Measurements from ENCODE around the gene SCUBE3. TPM values are rescaled to one million over a fixed set of nuclear protein-coding genes. Genes with fewer than 3 reads are reported as not detected.

Gene SCUBE3
- polyA plus RNA-seq, 1 donor from 2014 or later, result 7.3 TPM

DNA sequence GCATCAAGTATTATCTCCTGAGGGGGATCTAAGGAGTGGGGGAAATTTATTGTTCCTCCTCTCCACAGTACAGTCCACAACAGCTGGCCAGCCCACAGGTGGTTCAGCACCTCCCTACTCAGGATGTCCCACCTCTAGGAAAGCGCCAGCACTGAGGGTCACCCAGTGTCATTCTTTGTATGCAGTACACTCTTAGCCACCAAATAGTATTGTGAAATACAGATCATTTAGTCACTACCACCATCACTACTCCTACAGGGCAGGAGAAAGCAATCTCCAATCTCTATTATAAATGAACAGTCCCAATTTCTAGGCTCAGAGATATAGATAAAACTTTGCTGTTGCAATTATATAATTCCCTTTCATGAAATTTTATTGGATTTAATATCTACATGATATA, 39.5 kb downstream of the SCUBE3 start:
- H3K4me3 ChIP-seq (ENCODE audit: low read length), result no peak overlapping the region
- no peak overlapping the region for H3K9ac ChIP-seq (ENCODE audit: low read length)
- H3F3A ChIP-seq (ENCODE audit: insufficient read depth, low read length, poor library complexity, severe bottlenecking), result no peaks in the 10 kb centered on the region
- no peaks in the 10 kb centered on the region for H4K20me1 ChIP-seq (ENCODE audit: insufficient read depth)
- no peak overlapping the region for H2AFZ ChIP-seq (ENCODE audit: low read depth, low read length)
- H3K27me3 ChIP-seq (ENCODE audit: insufficient read depth, low read depth, low read length), result no peaks in the 10 kb centered on the region
- no peaks in the 10 kb centered on the region for H3K9me3 ChIP-seq (ENCODE audit: low read length)
- H3K27ac ChIP-seq (ENCODE audit: low read length), result no peak overlapping the region
- no peak overlapping the region for H3K4me2 ChIP-seq (ENCODE audit: low read length)
- TF ChIP-seq RAD21 (conservative IDR thresholded peaks at IDR 0.05) (no peak), EP300 (conservative IDR thresholded peaks at IDR 0.05; ENCODE audit: poor library complexity, severe bottlenecking) (no peak), POLR2AphosphoS5 (IDR thresholded peaks at IDR 0.05) (no peak), SMC3 (conservative IDR thresholded peaks at IDR 0.05; ENCODE audit: poor library complexity) (no peak), MXI1 (conservative IDR thresholded peaks at IDR 0.05; ENCODE audit: poor library complexity, severe bottlenecking) (no peak), TAF1 (IDR thresholded peaks at IDR 0.05; ENCODE audit: low read depth) (no peak), REST (IDR thresholded peaks at IDR 0.05; ENCODE audit: borderline replicate concordance) (no peak), EZH2 (IDR thresholded peaks at IDR 0.05; ENCODE audit: borderline replicate concordance, insufficient read depth, low read length, poor library complexity, severe bottlenecking) (no peak)
- TF ChIP-seq, protein P1, sequence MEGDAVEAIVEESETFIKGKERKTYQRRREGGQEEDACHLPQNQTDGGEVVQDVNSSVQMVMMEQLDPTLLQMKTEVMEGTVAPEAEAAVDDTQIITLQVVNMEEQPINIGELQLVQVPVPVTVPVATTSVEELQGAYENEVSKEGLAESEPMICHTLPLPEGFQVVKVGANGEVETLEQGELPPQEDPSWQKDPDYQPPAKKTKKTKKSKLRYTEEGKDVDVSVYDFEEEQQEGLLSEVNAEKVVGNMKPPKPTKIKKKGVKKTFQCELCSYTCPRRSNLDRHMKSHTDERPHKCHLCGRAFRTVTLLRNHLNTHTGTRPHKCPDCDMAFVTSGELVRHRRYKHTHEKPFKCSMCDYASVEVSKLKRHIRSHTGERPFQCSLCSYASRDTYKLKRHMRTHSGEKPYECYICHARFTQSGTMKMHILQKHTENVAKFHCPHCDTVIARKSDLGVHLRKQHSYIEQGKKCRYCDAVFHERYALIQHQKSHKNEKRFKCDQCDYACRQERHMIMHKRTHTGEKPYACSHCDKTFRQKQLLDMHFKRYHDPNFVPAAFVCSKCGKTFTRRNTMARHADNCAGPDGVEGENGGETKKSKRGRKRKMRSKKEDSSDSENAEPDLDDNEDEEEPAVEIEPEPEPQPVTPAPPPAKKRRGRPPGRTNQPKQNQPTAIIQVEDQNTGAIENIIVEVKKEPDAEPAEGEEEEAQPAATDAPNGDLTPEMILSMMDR (IDR thresholded peaks at IDR 0.05; ENCODE audit: poor library complexity, severe bottlenecking), result no peak
- H3K79me2 ChIP-seq (replicated peaks; ENCODE audit: insufficient read depth, low read length), result peaks cover 45% of the 10 kb centered on the region
- H3K36me3 ChIP-seq (ENCODE audit: insufficient read depth, low read length), result no peaks in the 10 kb centered on the region
- H3K9me2 ChIP-seq (ENCODE audit: insufficient read depth, low read length), result no peaks in the 10 kb centered on the region

DNA sequence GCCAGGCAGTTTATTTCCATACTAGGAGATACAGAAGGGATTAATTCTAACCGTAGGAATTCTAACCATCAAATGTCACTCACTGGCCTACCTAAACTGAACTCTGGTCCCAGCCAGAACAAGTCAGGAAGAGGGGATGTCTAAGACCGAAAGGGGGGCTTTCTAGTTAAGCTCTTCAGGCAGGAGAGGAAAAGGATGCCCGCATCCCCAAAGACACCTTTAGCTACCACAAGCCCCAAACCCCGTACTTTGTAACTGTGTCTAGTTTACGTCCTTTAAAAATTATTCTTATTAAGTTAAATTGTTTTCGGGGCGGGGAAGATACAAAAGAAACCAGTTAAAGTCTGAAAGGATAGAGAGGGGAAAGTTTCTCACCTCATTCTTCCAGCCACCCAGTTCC, 44.6 kb downstream of the SCUBE3 start:
- no peak for TF ChIP-seq EP300 (conservative IDR thresholded peaks at IDR 0.05; ENCODE audit: poor library complexity, severe bottlenecking)
- TF ChIP-seq MXI1 (conservative IDR thresholded peaks at IDR 0.05; ENCODE audit: poor library complexity, severe bottlenecking), result no peak
- no peak for TF ChIP-seq TAF1 (IDR thresholded peaks at IDR 0.05; ENCODE audit: low read depth)
- no peak for TF ChIP-seq EZH2 (IDR thresholded peaks at IDR 0.05; ENCODE audit: borderline replicate concordance, insufficient read depth, low read length, poor library complexity, severe bottlenecking)
- no peak for TF ChIP-seq RAD21 (conservative IDR thresholded peaks at IDR 0.05)
- TF ChIP-seq REST (IDR thresholded peaks at IDR 0.05; ENCODE audit: borderline replicate concordance), result no peak
- TF ChIP-seq, protein P1 (IDR thresholded peaks at IDR 0.05; ENCODE audit: poor library complexity, severe bottlenecking), result no peak
- no peak for TF ChIP-seq SMC3 (conservative IDR thresholded peaks at IDR 0.05; ENCODE audit: poor library complexity)
- no peak for TF ChIP-seq POLR2AphosphoS5 (IDR thresholded peaks at IDR 0.05)
- peak overlapping the region; percentile 94 for H3K9ac ChIP-seq (ENCODE audit: low read length)
- H3K79me2 ChIP-seq (replicated peaks; ENCODE audit: insufficient read depth, low read length), result peaks cover 38% of the 10 kb centered on the region
- no peaks in the 10 kb centered on the region for H3K36me3 ChIP-seq (ENCODE audit: insufficient read depth, low read length)
- H3K4me3 ChIP-seq (ENCODE audit: low read length), result peak overlapping the region; percentile 80
- peak overlapping the region; percentile 95 for H3K27ac ChIP-seq (ENCODE audit: low read length)
- no peaks in the 10 kb centered on the region for H3K9me2 ChIP-seq (ENCODE audit: insufficient read depth, low read length)
- no peaks in the 10 kb centered on the region for H4K20me1 ChIP-seq (ENCODE audit: insufficient read depth)
- H2AFZ ChIP-seq (ENCODE audit: low read depth, low read length), result peak overlapping the region; percentile 73
- no peaks in the 10 kb centered on the region for H3K27me3 ChIP-seq (ENCODE audit: insufficient read depth, low read depth, low read length)
- no peaks in the 10 kb centered on the region for H3F3A ChIP-seq (ENCODE audit: insufficient read depth, low read length, poor library complexity, severe bottlenecking)
- peak overlapping the region; percentile 91 for H3K4me2 ChIP-seq (ENCODE audit: low read length)
- no peaks in the 10 kb centered on the region for H3K9me3 ChIP-seq (ENCODE audit: low read length)
